Fibroblast of the aortic adventitia (primary cell): ENCODE data around the gene COL23A1. TPM values are rescaled to one million over a fixed set of nuclear protein-coding genes. Genes with fewer than 3 reads are reported as not detected.
"Not testable (repeated sequence)": the region's sequence is repeated elsewhere in the genome, so short reads cannot be mapped to it uniquely, and the experiment has no call there.

Experiments
- DNase-seq: peaks from one replicate; pipeline ENCODE4 v3.0.0-alpha.2; 2010; ENCODE audit warnings: low read depth
- H3K4me3 ChIP-seq: 2 replicates; pipeline ENCODE4 v1.5.1; 2011; ENCODE audit warnings: low read depth, mild to moderate bottlenecking, control low read depth, low read length, moderate library complexity
- total RNA-seq: library from RNA; depleted of rRNA; stranded (reverse); fragments of >200 nt; gene quantifications from 2 replicates; pipeline ENCODE4 v1.2.3, GENCODE V29; 2012; ENCODE audit warnings: low replicate concordance
- TF ChIP-seq, protein P1 (sequence below): IDR thresholded peaks from 2 replicates; pipeline ENCODE4 v1.5.1; 2011; ENCODE audit warnings: mild to moderate bottlenecking, low read length, control low read depth, inconsistent platforms; ENCODE audit not compliant: insufficient read depth

COL23A1 gene
- total RNA-seq, 1 donor = not detected

DNA sequence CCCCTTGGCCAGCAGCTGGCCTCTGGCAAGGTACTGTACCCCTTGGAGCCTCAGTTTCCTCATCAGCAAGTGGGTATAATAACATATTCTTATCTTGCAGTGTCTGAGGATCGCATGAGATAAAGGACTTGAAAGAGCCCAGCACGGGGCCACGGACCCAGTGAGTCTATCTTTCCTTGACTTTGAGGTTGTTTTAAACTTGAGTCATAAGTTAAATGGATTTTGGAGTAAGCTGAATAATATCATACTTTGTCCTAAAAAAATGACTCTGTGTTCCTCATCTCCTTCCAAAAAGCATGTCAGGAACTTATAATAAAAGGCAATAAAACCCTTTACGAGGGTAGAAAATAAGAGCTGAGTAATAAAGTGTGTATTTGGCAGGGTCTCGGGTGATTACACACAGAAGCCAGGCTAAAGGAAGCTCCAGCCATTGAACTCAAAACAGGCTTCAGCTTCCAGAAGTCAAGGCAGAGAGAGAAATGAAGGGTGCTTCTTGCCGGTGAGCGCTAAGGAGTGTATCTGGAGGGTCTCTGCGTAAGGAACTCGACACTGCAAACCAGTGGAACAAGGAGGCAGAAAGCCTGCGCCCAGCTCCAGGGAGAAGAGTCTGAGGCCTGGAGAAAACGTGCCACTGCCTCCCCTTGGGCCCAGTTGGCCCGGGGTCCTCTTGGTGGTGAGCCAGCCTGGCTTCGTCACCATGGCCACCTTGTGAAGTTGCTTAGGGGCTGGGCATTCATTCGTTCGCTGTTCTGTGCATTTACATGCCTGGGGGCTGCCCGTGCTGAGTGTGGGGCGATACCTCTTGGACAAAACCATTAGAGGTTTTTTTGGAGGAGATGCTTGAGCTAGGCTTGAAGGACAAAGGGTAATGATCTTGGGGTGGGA is 285.2 kb downstream of the COL23A1 start:
- DNase-seq = no peak
- H3K4me3 ChIP-seq = no peak overlapping the region
- TF ChIP-seq, protein P1, sequence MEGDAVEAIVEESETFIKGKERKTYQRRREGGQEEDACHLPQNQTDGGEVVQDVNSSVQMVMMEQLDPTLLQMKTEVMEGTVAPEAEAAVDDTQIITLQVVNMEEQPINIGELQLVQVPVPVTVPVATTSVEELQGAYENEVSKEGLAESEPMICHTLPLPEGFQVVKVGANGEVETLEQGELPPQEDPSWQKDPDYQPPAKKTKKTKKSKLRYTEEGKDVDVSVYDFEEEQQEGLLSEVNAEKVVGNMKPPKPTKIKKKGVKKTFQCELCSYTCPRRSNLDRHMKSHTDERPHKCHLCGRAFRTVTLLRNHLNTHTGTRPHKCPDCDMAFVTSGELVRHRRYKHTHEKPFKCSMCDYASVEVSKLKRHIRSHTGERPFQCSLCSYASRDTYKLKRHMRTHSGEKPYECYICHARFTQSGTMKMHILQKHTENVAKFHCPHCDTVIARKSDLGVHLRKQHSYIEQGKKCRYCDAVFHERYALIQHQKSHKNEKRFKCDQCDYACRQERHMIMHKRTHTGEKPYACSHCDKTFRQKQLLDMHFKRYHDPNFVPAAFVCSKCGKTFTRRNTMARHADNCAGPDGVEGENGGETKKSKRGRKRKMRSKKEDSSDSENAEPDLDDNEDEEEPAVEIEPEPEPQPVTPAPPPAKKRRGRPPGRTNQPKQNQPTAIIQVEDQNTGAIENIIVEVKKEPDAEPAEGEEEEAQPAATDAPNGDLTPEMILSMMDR = no peak

DNA sequence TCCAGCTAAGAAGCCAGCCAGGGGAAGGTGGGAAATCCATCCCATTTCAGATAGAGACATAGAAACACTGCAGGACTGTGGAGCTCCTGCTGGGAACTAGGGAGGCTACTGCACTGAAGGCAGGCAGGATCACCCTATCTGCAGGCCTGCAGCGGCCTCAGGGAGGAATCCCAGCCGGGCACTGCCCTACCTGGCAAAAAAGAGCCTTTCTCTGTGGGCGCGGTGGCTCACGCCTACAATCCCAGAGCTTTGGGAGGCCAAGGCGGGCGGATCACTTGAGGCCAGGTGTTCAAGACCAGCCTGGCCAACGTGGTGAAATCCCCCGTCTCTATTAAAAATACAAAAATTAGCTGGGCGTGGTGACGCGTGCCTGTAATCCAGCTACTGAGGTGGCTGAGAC is 286.2 kb downstream of the COL23A1 start:
- no peak for DNase-seq
- H3K4me3 ChIP-seq = no peak overlapping the region
- TF ChIP-seq, protein P1 = no peak

DNA sequence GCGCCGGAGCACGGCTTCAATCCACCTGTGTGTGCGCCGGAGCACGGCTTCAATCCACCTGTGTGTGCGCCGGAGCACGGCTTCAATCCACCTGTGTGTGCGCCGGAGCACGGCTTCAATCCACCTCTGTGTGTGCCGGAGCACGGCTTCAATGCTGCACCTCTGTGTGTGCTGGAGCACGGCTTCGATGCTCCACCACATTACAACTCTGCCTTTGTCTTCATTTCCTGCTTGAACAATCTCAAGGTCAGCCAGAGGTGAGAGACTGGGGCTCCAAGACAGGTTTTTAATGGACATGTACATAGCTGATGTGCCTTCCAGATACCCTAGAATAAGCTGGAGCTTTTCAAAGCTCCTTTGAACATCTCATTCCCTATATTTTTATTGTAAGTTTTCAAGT is 287.9 kb downstream of the COL23A1 start:
- not testable (repeated sequence) for H3K4me3 ChIP-seq, DNase-seq

DNA sequence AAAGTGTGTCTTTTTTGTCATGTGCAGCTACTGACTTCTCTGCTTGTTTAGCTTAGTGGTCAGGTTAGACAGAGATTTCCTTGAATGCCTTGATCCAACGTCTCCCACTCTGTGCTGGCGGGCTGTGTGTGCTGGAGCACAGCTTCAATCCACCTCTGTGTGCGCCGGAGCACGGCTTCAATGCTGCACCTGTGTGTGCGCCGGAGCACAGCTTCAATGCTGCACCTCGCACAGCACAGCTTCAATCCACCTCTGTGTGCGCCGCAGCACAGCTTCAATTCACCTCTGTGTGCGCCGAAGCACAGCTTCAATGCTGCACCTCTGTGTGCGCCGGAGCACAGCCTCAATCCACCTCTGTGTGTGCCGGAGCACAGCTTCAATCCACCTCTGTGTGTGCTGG is 288.6 kb downstream of the COL23A1 start:
- no peak overlapping the region for H3K4me3 ChIP-seq
- no peak for DNase-seq
- TF ChIP-seq, protein P1 = no peak

DNA sequence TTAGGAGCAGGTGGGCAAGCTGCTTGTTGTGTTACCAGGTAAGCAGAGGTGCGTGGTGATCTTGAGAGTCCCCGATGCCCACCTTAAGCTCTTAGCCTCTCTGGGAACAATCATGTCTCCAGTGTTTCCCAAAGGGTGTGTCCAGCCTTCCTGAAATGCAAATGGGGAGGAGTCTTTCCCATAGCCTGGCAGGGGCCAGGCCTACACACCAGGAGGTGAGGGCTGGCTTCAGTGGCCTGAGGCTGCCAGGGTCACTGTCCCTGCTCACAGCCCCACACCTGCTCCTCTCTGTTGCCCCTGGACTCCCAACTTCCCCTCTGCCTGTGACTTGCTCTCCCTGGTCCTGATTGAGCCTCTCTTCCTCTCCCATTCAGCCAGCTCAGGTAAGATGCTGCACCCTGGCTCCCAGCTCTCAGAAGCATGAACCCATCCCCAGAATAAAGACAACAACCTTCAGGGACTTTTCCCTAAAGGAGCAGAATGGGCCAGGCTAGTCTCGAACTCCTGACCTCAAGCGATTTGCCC is 291.8 kb downstream of the COL23A1 start:
- no peak for DNase-seq
- TF ChIP-seq, protein P1 = no peak
- no peak overlapping the region for H3K4me3 ChIP-seq

DNA sequence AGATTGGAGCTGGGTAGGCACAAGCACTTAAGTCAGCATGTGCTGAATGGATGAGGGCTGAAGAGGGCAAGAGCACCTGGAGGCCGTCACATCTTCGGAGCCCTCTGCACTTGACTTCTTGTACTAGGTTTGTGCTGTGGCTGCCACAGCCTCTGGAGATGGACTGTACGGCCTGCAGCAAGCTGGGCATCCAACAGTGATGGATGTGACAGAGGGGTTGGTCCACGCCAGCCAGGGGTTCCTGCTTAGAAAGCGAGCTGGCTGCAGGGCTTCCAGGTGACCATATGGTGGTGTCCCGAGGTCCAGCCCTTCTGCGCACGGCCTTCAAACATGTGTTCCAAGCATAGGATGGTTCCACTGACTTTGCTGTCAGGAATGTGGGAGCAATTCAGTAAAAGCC is 292.4 kb downstream of the COL23A1 start:
- DNase-seq = no peak
- TF ChIP-seq, protein P1 = no peak
- no peak overlapping the region for H3K4me3 ChIP-seq

DNA sequence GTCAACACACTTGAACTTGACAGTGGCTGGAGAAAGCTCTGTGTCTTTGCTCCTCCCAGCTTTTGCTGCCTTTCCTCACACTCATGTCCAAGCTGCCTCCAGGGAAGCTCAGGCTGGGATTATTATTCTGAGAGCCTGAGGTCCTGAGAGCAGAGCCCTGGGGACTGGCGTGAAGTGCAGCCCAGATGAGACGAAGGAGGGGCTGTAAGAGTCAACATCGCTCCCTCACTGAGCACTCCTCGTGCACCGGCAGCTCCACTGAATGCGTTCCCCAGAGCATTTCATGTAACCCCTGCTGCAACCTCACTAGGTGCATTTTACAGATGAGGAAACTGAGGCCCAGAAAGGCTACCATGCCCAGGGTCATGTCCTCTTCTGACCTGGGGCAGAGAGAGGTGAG is 294.1 kb downstream of the COL23A1 start:
- no peak for DNase-seq
- H3K4me3 ChIP-seq = no peak overlapping the region
- TF ChIP-seq, protein P1 = no peak
